ENCODE data around the gene LUZP2. TPM values are rescaled to one million over a fixed set of nuclear protein-coding genes. Genes with fewer than 3 reads are reported as not detected.

Gene LUZP2
- total and polyA plus RNA-seq, 4 donors, result 0.05 TPM; not detected in 3

DNA sequence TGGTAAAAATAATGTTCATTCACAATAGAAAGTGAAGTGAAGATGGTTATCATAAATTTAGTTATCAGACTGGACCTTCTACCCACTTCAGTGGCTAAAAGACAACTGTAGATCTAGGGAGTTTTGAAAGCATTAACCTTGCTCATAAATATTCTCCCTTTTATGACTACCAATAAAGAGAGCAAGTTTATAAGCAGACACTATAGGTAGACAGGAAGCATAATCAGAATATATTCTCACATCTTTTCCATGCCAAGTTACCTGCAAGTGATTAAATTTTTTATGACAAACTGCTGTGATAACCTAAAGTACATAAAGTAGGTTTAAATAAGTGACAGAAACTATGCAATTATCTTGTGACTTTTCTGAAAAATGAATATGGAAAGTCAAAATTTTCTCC lies 62.5 kb downstream of the LUZP2 start:
- no peaks in the 10 kb centered on the region for H3K9me3 ChIP-seq (ENCODE audit: control insufficient read depth in 4 of 4, low read length in 3 of 4)
- H3K4me3 ChIP-seq (ENCODE audit: low read depth in 1 of 3, low read length in 3 of 3), result no peak overlapping the region
- no peak overlapping the region for H3K27ac ChIP-seq (ENCODE audit: low read depth in 1 of 2, low read length in 2 of 2)
- H3K27me3 ChIP-seq (ENCODE audit: control insufficient read depth in 4 of 4, insufficient read depth in 4 of 4, low read length in 3 of 4), result peaks cover 0 to 3% (median 0%) of the 10 kb centered on the region in 4 donors
- DNase-seq (ENCODE audit: low spot score), result no peak
- TF ChIP-seq HNF4G (IDR thresholded peaks at IDR 0.05) (no peak), SP1 (IDR thresholded peaks at IDR 0.05) (no peak), NR2F2 (IDR thresholded peaks at IDR 0.05) (no peak), HNF4A (conservative IDR thresholded peaks at IDR 0.05) (no peak), EGR1 (IDR thresholded peaks at IDR 0.05; ENCODE audit: low read depth in 2 of 2) (no peak), RXRA (IDR thresholded peaks at IDR 0.05) (no peak), FOXA2 (IDR thresholded peaks at IDR 0.05) (no peak), ATF3 (IDR thresholded peaks at IDR 0.05) (no peak), TAF1 (conservative IDR thresholded peaks at IDR 0.05) (no peak), RAD21 (IDR thresholded peaks at IDR 0.05) (no peak), MAX (IDR thresholded peaks at IDR 0.05) (no peak), FOXA1 (IDR thresholded peaks at IDR 0.05) (no peak), GABPA (IDR thresholded peaks at IDR 0.05 in 1 of 2, conservative IDR thresholded peaks at IDR 0.05 in 1 of 2) (no peak), YY1 (IDR thresholded peaks at IDR 0.05) (no peak), JUND (IDR thresholded peaks at IDR 0.05) (no peak), CTCF (IDR thresholded peaks at IDR 0.05; ENCODE audit: low read depth, low read length, missing input control) (no peak), REST (IDR thresholded peaks at IDR 0.05) (no peak)
- TF ChIP-seq, protein P1, sequence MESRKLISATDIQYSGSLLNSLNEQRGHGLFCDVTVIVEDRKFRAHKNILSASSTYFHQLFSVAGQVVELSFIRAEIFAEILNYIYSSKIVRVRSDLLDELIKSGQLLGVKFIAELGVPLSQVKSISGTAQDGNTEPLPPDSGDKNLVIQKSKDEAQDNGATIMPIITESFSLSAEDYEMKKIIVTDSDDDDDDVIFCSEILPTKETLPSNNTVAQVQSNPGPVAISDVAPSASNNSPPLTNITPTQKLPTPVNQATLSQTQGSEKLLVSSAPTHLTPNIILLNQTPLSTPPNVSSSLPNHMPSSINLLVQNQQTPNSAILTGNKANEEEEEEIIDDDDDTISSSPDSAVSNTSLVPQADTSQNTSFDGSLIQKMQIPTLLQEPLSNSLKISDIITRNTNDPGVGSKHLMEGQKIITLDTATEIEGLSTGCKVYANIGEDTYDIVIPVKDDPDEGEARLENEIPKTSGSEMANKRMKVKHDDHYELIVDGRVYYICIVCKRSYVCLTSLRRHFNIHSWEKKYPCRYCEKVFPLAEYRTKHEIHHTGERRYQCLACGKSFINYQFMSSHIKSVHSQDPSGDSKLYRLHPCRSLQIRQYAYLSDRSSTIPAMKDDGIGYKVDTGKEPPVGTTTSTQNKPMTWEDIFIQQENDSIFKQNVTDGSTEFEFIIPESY (IDR thresholded peaks at IDR 0.05), result no peak
- H3K9ac ChIP-seq (ENCODE audit: low read depth in 1 of 2, low read length in 2 of 2), result no peak overlapping the region
- H3K4me1 ChIP-seq (ENCODE audit: control insufficient read depth in 4 of 4, insufficient read depth in 4 of 4, low read length in 3 of 4), result no peaks in the 10 kb centered on the region
- no peaks in the 10 kb centered on the region for H3K36me3 ChIP-seq (ENCODE audit: control insufficient read depth in 4 of 4, insufficient read depth in 3 of 4, low read depth in 1 of 4, low read length in 3 of 4)

Measured in liver (tissue), 9 donors.